Thoracic aorta (tissue), 2 donors: ENCODE data around the gene CEACAM8. TPM values are rescaled to one million over a fixed set of nuclear protein-coding genes. Genes with fewer than 3 reads are reported as not detected.

ENCODE experiments used
- ATAC-seq: fragments of 150-250 bp; one replicate; pipeline ENCODE4 v1.8.0; 2017; ENCODE audit warnings: low read depth; ENCODE audit not compliant: insufficient number of reproducible peaks, low FRiP score
- DNase-seq: peaks from one replicate; pipeline ENCODE4 v3.0.0-alpha.2; 2020; ENCODE audit warnings: low spot score
- H3K27ac ChIP-seq, 2 donors: fragments of 200-600 bp; sonication (generic); 1 replicate in 1 of 2; 2 replicates in 1 of 2; pipeline ENCODE4 v1.5.1; 2016; ENCODE audit warnings: mild to moderate bottlenecking in 2 of 2, moderate library complexity in 2 of 2
- H3K27me3 ChIP-seq: fragments of 200-600 bp; sonication (generic); replicated peaks from 2 replicates; pipeline ENCODE4 v1.6.0; 2016; ENCODE audit warnings: mild to moderate bottlenecking; ENCODE audit not compliant: insufficient read depth
- H3K36me3 ChIP-seq: fragments of 200-600 bp; sonication (generic); one replicate; pipeline ENCODE4 v1.5.1; 2016
- H3K4me1 ChIP-seq, 2 donors: fragments of 200-600 bp; sonication (generic); 1 replicate in 1 of 2; 2 replicates in 1 of 2; pipeline versions ENCODE4 v1.5.1 to v1.6.0; 2016; ENCODE audit warnings: low read depth in 2 of 2, mild to moderate bottlenecking in 1 of 2; ENCODE audit not compliant: control insufficient read depth in 1 of 2
- H3K4me3 ChIP-seq: fragments of 200-600 bp; sonication (generic); 2 replicates; pipeline ENCODE4 v1.5.1; 2016; ENCODE audit warnings: mild to moderate bottlenecking
- H3K9me3 ChIP-seq: fragments of 200-600 bp; sonication (generic); 2 replicates; pipeline ENCODE4 v1.5.1; 2016
- CTCF ChIP-seq: fragments of 200-600 bp; sonication (generic); IDR thresholded peaks from one replicate; pipeline ENCODE4 v1.5.1; 2019; ENCODE audit warnings: antibody characterized with exemption
- total RNA-seq, 2 donors: library from RNA; depleted of rRNA; stranded (reverse); fragments of >200 nt; gene quantifications; one replicate each; pipeline versions ENCODE4 v1.1.0 to v1.2.3, GENCODE V29; 2016

CEACAM8 gene
- total RNA-seq, 2 donors from 2014 or later, result not detected

- ATAC-seq (no peak), DNase-seq (no peak)
- Histone ChIP-seq H3K9me3 (no peaks in the 10 kb centered on the region), H3K4me1 (no peaks in the 10 kb centered on the region), H3K36me3 (no peaks in the 10 kb centered on the region), H3K4me3 (no peak overlapping the region), H3K27ac (no peak overlapping the region), H3K27me3 (no peaks in the 10 kb centered on the region)
- no peak for TF ChIP-seq CTCF
Measured at GRCh38 chr19:42584466-42584865, 10.3 kb downstream of the CEACAM8 start.

GRCh38 chr19:42577016-42577415 lies 17.7 kb downstream of the CEACAM8 start:
- DNase-seq (no peak), ATAC-seq (no peak)
- no peak for TF ChIP-seq CTCF
- H3K4me3 ChIP-seq, result no peak overlapping the region
- no peaks in the 10 kb centered on the region for H3K36me3 ChIP-seq
- no peaks in the 10 kb centered on the region for H3K27me3 ChIP-seq
- no peak overlapping the region for H3K27ac ChIP-seq
- H3K9me3 ChIP-seq, result no peaks in the 10 kb centered on the region
- H3K4me1 ChIP-seq, result no peaks in the 10 kb centered on the region

GRCh38 chr19:42576241-42576640 lies 18.5 kb downstream of the CEACAM8 start:
- H3K4me1 ChIP-seq, result no peaks in the 10 kb centered on the region
- no peak for DNase-seq

GRCh38 chr19:42573642-42574041 lies 21.1 kb downstream of the CEACAM8 start:
- Histone ChIP-seq H3K36me3 (no peaks in the 10 kb centered on the region), H3K4me3 (no peak overlapping the region), H3K27me3 (no peaks in the 10 kb centered on the region), H3K9me3 (no peaks in the 10 kb centered on the region), H3K4me1 (no peaks in the 10 kb centered on the region), H3K27ac (no peak overlapping the region)
- ATAC-seq (no peak), DNase-seq (no peak)
- TF ChIP-seq CTCF, result no peak

More at GRCh38 chr19:42576241-42576640, 18.5 kb downstream of the CEACAM8 start:
- TF ChIP-seq CTCF, result no peak
- H3K36me3 ChIP-seq, result no peaks in the 10 kb centered on the region
- no peak overlapping the region for H3K4me3 ChIP-seq
- no peak overlapping the region for H3K27ac ChIP-seq
- ATAC-seq, result no peak
- H3K9me3 ChIP-seq, result no peaks in the 10 kb centered on the region
- no peaks in the 10 kb centered on the region for H3K27me3 ChIP-seq

- ATAC-seq (no peak), DNase-seq (no peak)
- no peak overlapping the region for H3K4me3 ChIP-seq
- H3K27ac ChIP-seq, result no peak overlapping the region
- no peaks in the 10 kb centered on the region for H3K36me3 ChIP-seq
- H3K4me1 ChIP-seq, result peaks cover 0 to 7% of the 10 kb centered on the region in 2 donors
- TF ChIP-seq CTCF, result no peak
- H3K9me3 ChIP-seq, result no peaks in the 10 kb centered on the region
- H3K27me3 ChIP-seq, result no peaks in the 10 kb centered on the region
Measured at GRCh38 chr19:42571116-42571515, 23.6 kb downstream of the CEACAM8 start.
